Liver (tissue), 9 donors: ENCODE data around the gene CHD5. TPM values are rescaled to one million over a fixed set of nuclear protein-coding genes. Genes with fewer than 3 reads are reported as not detected.

ENCODE experiments used
- DNase-seq: peaks from one replicate; pipeline ENCODE4 v3.0.0-alpha.2; 2017; ENCODE audit warnings: low spot score
- H3K27ac ChIP-seq, 2 donors: one replicate each; pipeline ENCODE4 v1.7.0; 2013; ENCODE audit warnings: inconsistent platforms in 2 of 2, low read length in 2 of 2, control low read depth in 1 of 2, low read depth in 1 of 2, mild to moderate bottlenecking in 1 of 2
- H3K27me3 ChIP-seq, 4 donors: one replicate each; pipeline versions ENCODE4 v1.6.1 to v1.7.0; 2013; ENCODE audit warnings: low read length in 3 of 4, inconsistent platforms in 1 of 4, mild to moderate bottlenecking in 1 of 4, moderate library complexity in 1 of 4; ENCODE audit not compliant: control insufficient read depth in 4 of 4, insufficient read depth in 4 of 4
- H3K36me3 ChIP-seq, 4 donors: one replicate each; pipeline versions ENCODE4 v1.6.1 to v1.7.0; 2013; ENCODE audit warnings: low read length in 3 of 4, mild to moderate bottlenecking in 3 of 4, low read depth in 1 of 4, moderate library complexity in 1 of 4; ENCODE audit not compliant: control insufficient read depth in 4 of 4, insufficient read depth in 3 of 4
- H3K4me1 ChIP-seq, 4 donors: one replicate each; pipeline versions ENCODE4 v1.6.1 to v1.7.0; 2013; ENCODE audit warnings: low read length in 3 of 4, mild to moderate bottlenecking in 3 of 4, moderate library complexity in 1 of 4; ENCODE audit not compliant: control insufficient read depth in 4 of 4, insufficient read depth in 4 of 4
- H3K4me3 ChIP-seq, 3 donors: one replicate each; pipeline versions ENCODE4 v1.6.1 to v1.7.0; 2013; ENCODE audit warnings: low read length in 3 of 3, control low read depth in 1 of 3, low read depth in 1 of 3, mild to moderate bottlenecking in 1 of 3
- H3K9ac ChIP-seq, 2 donors: one replicate each; pipeline ENCODE4 v1.7.0; 2013; ENCODE audit warnings: low read length in 2 of 2, mild to moderate bottlenecking in 2 of 2, moderate library complexity in 2 of 2, control low read depth in 1 of 2, low read depth in 1 of 2
- H3K9me3 ChIP-seq, 4 donors: one replicate each; pipeline versions ENCODE4 v1.6.1 to v1.7.0; 2013; ENCODE audit warnings: low read length in 3 of 4; ENCODE audit not compliant: control insufficient read depth in 4 of 4
- ATF3 ChIP-seq: IDR thresholded peaks from 2 replicates; pipeline ENCODE4 v1.6.1; 2016; ENCODE audit warnings: antibody characterized with exemption
- CTCF ChIP-seq: fragments of 150-350 bp; IDR thresholded peaks from 2 replicates; pipeline ENCODE4 v1.5.1; 2017; ENCODE audit warnings: improper control_type of control experiment, low read depth, low read length; ENCODE audit not compliant: missing input control
- EGR1 ChIP-seq, 2 donors: IDR thresholded peaks; 2 replicates each; pipeline ENCODE4 v1.6.1; 2016 to 2018; ENCODE audit warnings: antibody characterized with exemption in 2 of 2, low read depth in 2 of 2
- FOXA1 ChIP-seq: IDR thresholded peaks from 2 replicates; pipeline ENCODE4 v1.6.1; 2016; ENCODE audit warnings: antibody characterized with exemption
- FOXA2 ChIP-seq: IDR thresholded peaks from 2 replicates; pipeline ENCODE4 v1.6.1; 2016; ENCODE audit warnings: antibody characterized with exemption
- GABPA ChIP-seq, 2 donors: IDR thresholded peaks in 1 of 2; conservative IDR thresholded peaks in 1 of 2; 2 replicates each; pipeline ENCODE4 v1.6.1; 2016; ENCODE audit warnings: antibody characterized with exemption in 2 of 2, mild to moderate bottlenecking in 1 of 2, moderate library complexity in 1 of 2
- HNF4A ChIP-seq, 2 donors: conservative IDR thresholded peaks; 2 replicates each; pipeline ENCODE4 v1.6.1; 2016; ENCODE audit warnings: antibody characterized with exemption in 2 of 2, mild to moderate bottlenecking in 2 of 2
- JUND ChIP-seq, 2 donors: IDR thresholded peaks; 2 replicates each; pipeline ENCODE4 v1.6.1; 2016; ENCODE audit warnings: antibody characterized with exemption in 2 of 2
- MAX ChIP-seq: IDR thresholded peaks from 2 replicates; pipeline ENCODE4 v1.6.1; 2016; ENCODE audit warnings: antibody characterized with exemption
- NR2F2 ChIP-seq: IDR thresholded peaks from 2 replicates; pipeline ENCODE4 v1.6.1; 2016; ENCODE audit warnings: antibody characterized with exemption
- RAD21 ChIP-seq, 2 donors: IDR thresholded peaks; 2 replicates each; pipeline ENCODE4 v1.6.1; 2016; ENCODE audit warnings: antibody characterized with exemption in 2 of 2, mild to moderate bottlenecking in 2 of 2
- REST ChIP-seq: IDR thresholded peaks from 2 replicates; pipeline ENCODE4 v1.6.1; 2016; ENCODE audit warnings: antibody characterized with exemption, mild to moderate bottlenecking
- SP1 ChIP-seq: IDR thresholded peaks from 2 replicates; pipeline ENCODE4 v1.6.1; 2018; ENCODE audit warnings: antibody characterized with exemption, mild to moderate bottlenecking
- TAF1 ChIP-seq: conservative IDR thresholded peaks from 2 replicates; pipeline ENCODE4 v1.6.1; 2016; ENCODE audit warnings: antibody characterized with exemption, mild to moderate bottlenecking
- ZBTB33 ChIP-seq: IDR thresholded peaks from 2 replicates; pipeline ENCODE4 v1.6.1; 2016; ENCODE audit warnings: antibody characterized with exemption
- WGBS: extraction: QIAGEN DNeasy Blood & Tissue Kit; methylation state at CpG from one replicate; pipeline ENCODE4 v1.1.7; 2013; 5-methylcytosine and 5-hydroxymethylcytosine counted together
- polyA plus RNA-seq, 2 donors: library from polyadenylated mRNA; stranded (reverse) in 1 of 2; unstranded in 1 of 2; fragments of 200-250 nt in 1 of 2; fragments of >200 nt in 1 of 2; fragmentation: Nextera tagmentation in 1 of 2; extraction: Ambion mirVana in 1 of 2; gene quantifications; one replicate each; pipeline versions ENCODE4 v1.2.1 to v1.2.3, GENCODE V29; 2013 to 2015
- total RNA-seq, 2 donors: library from RNA; depleted of rRNA; stranded (reverse); fragments of >200 nt; gene quantifications; one replicate each; pipeline ENCODE4 v1.2.3, GENCODE V29; 2014
- donor health status: healthy.
- donor health status: healthy.
- donor health status: healthy.
- donor health status: healthy.
- donor health status: healthy.

The CHD5 gene
- total and polyA plus RNA-seq, 4 donors = under 0.01 to 0.08 TPM; not detected in 2

GRCh38 chr1:6168947-6169586 is 11.1 kb downstream of the CHD5 start:
- Histone ChIP-seq H3K36me3 (no peaks in the 10 kb centered on the region), H3K4me3 (no peak overlapping the region), H3K27me3 (no peaks in the 10 kb centered on the region), H3K9me3 (no peaks in the 10 kb centered on the region), H3K4me1 (no peaks in the 10 kb centered on the region), H3K27ac (no peak overlapping the region), H3K9ac (no peak overlapping the region)
- 69% methylated on average over 18 of the region's 18 CpGs for WGBS
- TF ChIP-seq FOXA2 (no peak), REST (no peak), JUND (IDR thresholded peaks at IDR 0.05) (no peak), MAX (no peak), GABPA (IDR thresholded peaks at IDR 0.05 in 1 of 2, conservative IDR thresholded peaks at IDR 0.05 in 1 of 2) (no peak), ZBTB33 (no peak), NR2F2 (no peak), EGR1 (IDR thresholded peaks at IDR 0.05; ENCODE audit: low read depth in 2 of 2) (no peak), RAD21 (IDR thresholded peaks at IDR 0.05) (no peak), SP1 (no peak), ATF3 (no peak)
- no peak for DNase-seq

- no peak overlapping the region for H3K9ac ChIP-seq
Observed at GRCh38 chr1:6167391-6168303, 12.5 kb downstream of the CHD5 start.

More at GRCh38 chr1:6167391-6168303, 12.5 kb downstream of the CHD5 start:
- no peak for TF ChIP-seq NR2F2
- no peak for TF ChIP-seq CTCF
- TF ChIP-seq ATF3 = no peak
- no peak for TF ChIP-seq GABPA (IDR thresholded peaks at IDR 0.05 in 1 of 2, conservative IDR thresholded peaks at IDR 0.05 in 1 of 2)
- TF ChIP-seq FOXA1 = no peak
- TF ChIP-seq HNF4A (conservative IDR thresholded peaks at IDR 0.05) = no peak
- no peak for TF ChIP-seq TAF1
- 72% methylated on average over 34 of the region's 34 CpGs for WGBS
- no peak for DNase-seq
- Histone ChIP-seq H3K36me3 (no peaks in the 10 kb centered on the region), H3K4me3 (no peak overlapping the region), H3K9me3 (no peaks in the 10 kb centered on the region), H3K4me1 (no peaks in the 10 kb centered on the region), H3K27ac (no peak overlapping the region), H3K27me3 (no peaks in the 10 kb centered on the region)
